DMS79 treated with DMSO at 0.1 percent for 48 hours (cell line): Measurements from ENCODE around the gene TPRN.

ENCODE experiments used
- DNase-seq: peaks from one replicate; lab custom pipeline; 2025; lab: John Stamatoyannopoulos, UW

TPRN gene

DNA sequence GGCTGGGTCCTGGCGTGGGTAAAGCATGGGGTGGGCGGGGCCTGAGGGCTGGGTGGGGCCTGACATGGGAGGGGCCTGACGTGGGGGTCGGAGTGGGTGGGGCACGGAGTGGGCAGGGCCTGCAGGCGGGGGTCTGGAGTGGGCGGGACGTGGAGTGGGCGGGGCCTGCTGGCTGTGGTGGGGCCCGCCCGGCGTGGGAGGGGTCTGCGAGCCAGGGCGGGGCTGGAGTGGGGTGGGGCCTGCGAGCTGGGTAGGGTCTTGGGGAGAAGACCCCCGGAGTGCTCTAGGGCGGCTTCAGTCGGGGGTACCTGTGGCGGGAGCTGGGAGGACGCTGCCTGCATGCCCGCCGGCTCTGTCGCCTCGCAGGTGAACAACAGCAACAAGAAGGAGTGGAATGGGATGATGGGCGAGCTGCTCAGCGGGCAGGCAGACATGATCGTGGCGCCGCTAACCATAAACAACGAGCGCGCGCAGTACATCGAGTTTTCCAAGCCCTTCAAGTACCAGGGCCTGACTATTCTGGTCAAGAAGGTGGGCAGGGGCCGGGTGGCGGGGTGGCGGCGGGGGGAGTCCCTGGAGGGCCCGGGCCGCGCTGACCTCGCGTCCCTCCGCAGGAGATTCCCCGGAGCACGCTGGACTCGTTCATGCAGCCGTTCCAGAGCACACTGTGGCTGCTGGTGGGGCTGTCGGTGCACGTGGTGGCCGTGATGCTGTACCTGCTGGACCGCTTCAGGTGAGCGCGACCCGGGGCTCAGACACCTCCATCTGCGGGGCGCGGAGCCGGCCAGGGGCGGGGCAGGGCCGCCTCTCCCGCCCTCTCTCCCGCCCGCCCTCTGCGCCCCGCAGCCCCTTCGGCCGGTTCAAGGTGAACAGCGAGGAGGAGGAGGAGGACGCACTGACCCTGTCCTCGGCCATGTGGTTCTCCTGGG lies 38.7 kb downstream of the TPRN start:
- DNase-seq, result peak; percentile 56

DNA sequence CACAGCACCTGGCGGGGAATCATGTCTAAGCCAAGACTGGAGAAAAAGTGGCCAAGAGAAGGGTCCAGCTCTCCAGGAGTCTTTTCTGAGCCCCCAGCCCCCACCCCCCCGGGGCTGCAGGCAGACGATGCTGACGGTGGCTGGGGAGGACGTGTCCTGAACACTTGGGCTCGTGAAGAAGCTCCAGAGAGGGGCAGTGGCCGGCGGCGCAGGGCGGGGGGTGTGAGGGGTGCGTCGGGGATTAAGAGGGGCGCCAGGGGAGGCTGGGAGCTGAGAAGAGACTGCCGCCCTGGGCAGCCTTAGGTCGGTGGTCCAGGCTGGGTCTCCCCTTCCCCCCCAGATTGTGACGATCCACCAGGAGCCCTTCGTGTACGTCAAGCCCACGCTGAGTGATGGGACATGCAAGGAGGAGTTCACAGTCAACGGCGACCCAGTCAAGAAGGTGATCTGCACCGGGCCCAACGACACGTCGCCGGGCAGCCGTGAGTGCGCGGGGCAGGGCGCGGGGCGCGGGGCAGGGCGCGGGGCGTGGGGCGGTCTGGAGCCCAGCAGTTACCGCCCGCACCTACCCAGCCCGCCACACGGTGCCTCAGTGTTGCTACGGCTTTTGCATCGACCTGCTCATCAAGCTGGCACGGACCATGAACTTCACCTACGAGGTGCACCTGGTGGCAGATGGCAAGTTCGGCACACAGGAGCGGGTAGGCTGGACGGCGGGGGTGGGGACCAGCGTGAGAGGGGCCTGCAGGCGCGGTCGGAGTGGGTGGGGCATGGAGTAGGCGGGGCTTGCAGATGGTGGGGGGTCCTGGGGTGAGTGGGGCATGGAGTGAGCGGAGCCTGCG lies 39.6 kb downstream of the TPRN start:
- peak; percentile 63 for DNase-seq

DNA sequence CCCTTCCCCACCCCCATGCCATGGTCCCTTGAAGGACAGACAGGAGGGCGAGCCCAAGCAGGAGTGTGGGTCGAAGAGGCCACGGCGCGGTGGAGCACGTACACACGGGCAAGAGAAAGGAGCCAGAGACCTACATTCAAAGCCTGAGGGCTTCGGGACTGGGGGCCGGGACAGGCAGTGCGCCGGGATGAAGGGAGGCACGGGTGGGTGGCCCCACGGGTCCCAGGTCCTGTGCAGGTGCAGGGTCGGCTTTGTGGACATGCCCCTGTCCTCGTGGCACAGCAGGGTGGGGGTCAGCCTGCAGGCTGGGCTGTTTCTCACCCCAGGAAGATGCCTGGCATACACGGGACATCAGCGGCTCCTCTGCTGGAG lies 40.5 kb downstream of the TPRN start:
- no peak for DNase-seq

GRCh38 chr9:137159105-137160053 lies 41.2 kb downstream of the TPRN start:
- DNase-seq, result no peak

DNA sequence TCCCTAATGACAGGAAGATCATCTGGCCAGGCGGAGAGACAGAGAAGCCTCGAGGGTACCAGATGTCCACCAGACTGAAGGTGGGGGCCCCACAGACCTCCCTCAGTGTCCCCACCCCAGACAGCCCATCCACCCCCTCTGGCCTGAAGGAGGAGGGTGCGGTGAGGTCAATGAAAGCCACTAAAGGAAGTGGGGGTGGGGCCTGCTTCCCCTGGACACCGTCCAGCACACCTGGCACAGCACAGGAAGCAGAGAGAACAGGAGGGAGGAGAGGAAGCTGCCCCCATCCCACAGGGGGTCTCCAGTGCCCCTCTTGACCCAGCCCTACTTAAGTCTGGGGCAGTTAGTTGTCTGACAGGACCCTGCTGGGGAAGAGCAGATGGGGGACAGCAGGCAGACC lies 41.9 kb downstream of the TPRN start:
- DNase-seq, result no peak

DNA sequence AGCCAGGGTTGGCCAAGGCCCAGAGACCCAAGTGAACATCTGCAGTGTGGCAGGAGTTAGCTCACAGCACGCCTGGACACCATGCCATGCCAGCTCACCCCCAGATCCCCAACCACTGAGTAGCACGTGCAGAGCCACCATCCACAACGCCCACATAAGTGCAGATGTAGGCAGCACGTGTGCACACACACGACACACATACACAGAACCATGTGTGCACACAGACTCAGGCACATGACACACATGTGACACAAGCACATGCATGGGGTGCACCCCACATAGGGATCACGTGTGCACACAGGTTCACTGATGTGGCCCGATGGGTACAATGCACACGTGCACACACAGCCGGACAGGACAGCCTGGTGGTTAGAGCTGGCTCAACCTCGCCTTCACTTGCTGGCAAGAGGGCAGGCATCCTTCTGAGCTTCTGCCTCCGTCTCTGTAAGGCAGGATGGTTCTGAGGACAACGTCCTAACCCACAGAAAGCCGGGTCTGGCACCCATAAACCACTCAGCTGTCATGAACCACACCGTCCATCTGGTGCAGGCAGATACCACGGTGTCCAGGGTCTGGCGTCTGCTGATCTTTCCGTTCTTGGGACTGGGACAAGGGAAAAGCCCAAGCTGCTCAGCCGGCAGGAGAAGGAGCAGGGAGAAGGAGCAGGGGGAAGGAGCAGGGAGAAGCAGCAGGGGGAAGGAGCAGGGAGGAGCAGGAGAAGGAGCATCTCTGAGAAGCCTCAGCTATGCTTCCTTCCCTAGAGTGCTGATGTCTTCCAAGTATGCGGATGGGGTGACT lies 42.7 kb downstream of the TPRN start:
- DNase-seq, result no peak

DNA sequence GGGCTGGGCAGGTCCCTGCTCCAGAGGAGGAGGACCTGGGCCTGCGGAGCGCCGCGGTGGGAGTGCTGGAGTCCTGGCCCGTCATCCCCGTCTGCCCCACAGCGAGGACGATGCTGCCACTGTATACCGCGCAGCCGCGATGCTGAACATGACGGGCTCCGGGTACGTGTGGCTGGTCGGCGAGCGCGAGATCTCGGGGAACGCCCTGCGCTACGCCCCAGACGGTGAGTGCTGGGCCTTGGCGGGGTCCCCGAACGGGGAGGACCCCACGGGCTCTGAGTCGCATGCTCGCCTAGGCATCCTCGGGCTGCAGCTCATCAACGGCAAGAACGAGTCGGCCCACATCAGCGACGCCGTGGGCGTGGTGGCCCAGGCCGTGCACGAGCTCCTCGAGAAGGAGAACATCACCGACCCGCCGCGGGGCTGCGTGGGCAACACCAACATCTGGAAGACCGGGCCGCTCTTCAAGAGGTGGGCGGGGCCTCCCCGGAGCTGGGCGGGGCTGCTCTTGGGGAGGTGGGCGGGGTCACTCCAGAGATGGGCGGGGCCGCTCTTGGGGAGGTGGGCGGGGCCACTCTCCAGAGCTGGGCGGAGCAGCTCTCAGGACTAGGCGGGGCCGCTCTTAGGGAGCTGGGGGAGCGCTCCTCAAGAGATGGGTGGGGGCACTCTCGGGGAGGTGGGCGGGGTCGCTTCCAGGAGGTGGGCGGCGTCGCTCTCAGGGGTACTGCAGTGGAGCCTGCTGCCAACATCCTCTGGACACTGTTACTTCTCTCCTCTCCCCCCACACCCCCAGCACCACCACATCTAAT lies 43.8 kb downstream of the TPRN start:
- no peak for DNase-seq

DNA sequence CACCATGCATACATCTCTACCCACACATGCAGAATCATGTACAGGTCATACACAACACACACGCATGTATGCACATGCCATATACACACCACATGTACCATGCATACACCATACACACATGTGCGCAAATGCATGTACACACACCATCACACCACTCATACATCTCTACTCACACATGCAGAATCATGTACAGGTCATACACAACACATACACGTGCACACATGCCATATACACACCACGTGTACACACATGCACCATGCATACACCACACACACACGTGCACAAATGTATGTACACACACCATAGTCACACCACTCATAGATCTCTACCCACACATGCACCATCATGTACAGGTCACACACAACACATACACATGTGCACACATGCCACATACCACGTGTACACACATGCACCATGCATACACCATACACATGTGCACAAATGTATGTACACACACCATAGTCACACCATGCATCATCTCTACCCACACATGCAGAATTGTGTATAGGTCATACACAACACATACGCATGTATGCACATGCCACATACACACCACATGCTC lies 47.6 kb downstream of the TPRN start:
- no peak for DNase-seq

- no peak for DNase-seq
Measured at GRCh38 chr9:137150617-137151457, 49.7 kb downstream of the TPRN start.

DNA sequence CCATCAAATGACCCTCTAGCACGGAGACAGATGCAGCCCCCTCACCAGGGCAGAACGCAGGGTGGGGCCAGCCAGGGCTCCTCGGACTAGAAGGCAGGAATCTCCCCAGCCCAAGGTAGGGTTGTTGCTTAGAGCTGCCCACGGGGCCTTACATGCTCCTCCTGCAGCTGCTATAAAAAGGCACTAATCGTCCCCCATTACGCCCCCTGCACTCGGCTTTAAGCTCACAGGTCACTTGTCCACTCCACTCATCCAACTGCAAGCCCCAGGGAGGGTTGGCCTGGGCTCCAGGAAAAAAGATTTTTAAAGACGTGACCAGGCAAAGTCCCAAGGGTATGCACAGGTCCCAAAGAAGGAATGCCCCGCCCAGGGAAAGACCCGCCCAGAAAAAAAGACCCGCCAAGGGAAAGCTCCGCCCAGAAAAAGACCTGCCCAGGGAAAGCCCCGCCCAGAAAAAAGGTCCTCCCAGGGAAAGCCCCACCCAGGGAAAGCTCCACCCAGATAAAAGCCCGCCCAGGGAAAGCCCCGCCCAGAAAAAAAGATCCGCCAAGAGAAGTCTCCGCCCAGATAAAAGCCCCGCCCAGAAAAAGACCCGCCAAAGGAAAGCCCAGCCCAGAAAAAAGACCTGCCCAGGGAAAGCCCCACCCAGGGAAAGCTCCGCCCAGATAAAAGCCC lies 50.5 kb downstream of the TPRN start:
- DNase-seq, result no peak

GRCh38 chr9:137149363-137149762 lies 51.2 kb downstream of the TPRN start:
- DNase-seq, result no peak

DNA sequence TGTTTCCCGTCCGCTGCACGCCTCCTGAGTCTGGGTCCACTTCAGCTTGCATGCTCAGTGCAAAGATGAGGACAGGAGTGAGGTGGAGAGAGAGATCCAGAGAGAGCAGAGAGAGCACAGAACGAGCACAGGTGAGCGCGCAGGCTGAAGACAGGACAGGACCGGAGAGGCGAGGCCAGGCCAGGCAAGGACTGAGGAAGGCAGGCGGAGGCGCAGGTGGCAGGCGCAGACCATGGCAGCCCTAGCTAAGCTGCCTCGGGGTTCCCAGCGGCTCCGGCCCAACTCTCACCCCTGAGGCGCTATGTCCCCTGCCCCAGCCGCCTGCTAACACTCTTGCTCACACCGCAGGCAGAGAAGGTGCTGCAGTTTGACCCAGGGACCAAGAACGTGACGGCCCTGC lies 51.9 kb downstream of the TPRN start:
- peak; percentile 97 for DNase-seq

- no peak for DNase-seq
Measured at GRCh38 chr9:137148242-137148641, 52.3 kb downstream of the TPRN start.

DNA sequence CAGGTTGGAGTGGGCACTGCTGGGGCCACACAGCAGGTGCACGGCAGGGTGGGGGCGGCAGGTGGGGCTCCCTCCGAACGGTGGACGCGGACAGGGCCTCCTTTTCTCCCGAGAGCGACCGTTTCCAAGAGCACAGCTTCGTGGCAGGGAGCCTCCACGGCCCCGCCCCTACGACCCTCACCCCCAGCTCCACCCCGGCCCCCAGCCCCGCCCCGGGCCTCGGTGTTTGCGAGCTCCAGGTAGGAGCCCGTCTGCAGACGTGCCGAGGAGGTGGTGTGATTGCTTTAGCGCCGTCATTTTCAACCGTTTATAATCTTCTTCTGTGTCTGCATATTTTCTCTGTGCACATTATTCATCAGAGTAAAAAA lies 52.8 kb downstream of the TPRN start:
- DNase-seq, result peak; percentile 45

DNA sequence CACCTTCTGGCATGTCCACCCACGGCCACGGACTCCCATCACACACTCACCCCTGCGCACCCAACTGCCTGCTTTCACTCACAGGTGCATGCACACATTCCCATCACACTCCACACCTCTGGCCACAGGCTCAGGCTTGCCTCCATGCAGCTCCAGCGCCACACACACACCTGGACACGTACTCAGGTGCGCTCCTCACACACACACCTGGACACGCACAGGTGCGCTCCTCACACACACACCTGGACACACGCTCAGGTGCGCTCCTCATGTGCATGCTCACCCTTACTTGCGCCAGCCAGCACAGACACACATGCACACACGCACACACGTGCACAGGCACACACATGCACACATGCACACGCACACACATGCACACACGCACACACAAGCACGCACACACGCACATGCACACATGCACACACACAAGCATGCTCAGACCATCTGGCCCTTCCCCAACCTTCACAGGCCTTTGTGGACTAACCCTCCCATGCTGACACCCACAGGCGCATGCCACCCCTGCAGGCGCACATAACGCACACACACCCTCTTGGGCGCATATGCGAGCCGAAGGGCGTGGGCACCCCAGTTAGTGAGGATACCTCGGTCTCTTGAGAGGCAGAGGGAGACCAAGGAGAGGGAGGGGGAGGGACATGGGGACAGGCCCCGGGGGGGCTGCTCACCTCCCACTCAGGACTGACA lies 53.3 kb downstream of the TPRN start:
- DNase-seq, result no peak

DNA sequence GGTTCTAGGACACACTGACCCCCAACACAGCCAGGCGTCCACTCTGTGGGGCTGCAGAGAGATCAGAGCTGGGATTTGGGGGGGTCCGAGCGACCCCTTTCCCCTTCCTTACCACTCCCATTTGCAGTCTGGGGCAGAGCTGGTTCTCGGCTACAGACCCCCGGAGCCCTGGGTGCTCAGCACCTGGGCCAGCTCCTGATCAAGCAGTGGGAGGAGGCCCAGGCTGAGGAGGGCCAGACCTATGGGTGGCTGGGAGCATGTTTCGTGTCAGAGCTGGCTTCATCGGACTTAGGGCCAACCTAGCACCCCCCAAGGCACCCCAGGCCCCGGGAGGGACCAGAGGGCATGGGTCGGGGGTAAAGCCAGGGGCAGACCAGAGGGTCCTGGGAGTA lies 54.0 kb downstream of the TPRN start:
- DNase-seq, result no peak

DNA sequence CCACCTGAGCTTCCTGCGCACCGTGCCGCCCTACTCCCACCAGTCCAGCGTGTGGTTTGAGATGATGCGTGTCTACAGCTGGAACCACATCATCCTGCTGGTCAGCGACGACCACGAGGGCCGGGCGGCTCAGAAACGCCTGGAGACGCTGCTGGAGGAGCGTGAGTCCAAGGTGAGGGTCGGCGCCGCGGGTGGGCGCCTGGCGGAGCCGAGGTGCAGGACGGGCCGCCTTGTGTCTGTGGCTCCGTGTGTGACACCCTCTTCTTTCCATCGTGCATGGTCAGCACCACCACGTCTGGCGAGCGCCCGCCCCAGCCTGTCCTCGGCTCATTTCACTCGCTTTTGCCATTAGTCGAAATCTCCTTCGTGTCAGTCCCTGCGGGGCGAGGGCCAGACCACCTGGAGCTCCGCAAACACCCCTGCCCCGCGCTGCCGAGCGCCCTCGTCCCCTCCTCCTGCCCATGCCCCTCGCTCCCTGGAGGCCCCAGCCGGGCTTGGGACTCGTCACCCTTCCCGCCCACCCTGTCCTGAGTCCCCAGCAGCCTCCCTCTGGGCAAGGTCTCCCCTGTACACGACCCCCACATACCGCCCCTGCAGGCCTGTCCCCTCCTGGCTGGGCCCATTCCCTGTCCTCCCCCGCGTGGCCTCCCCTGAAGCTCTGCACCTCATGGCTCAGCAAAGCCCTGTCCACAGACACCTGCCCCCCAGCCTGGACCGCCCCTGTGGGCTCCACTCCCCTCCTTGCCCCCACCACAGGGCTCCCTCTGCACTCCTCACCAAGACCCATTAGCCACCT lies 54.6 kb downstream of the TPRN start:
- DNase-seq, result no peak
